Measurements from ENCODE around the gene CGB7. TPM values are rescaled to one million over a fixed set of nuclear protein-coding genes. Genes with fewer than 3 reads are reported as not detected.

CGB7 gene
- total RNA-seq, 1 donor from 2014 or later, result not detected

DNA sequence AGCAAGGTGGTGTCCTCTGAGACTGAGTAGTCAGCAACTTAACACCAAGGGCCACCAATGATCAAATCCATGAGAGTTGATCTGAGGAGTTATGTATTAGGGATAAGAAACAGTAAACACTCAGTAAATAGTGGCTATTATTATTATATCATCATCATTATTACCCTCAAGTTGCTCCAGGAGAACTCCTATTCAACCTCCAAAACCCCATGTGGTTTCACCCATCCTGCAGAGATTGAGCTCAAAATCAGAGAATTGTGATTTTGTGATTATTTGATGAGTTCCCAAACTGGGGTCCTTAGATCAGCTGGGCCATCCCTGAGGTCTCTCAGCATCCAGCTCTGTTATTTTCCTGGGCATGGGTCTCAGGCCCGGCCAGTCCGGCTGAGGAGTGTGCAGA lies 3.5 kb upstream of the CGB7 start:
- Histone ChIP-seq H2AFZ (replicated peaks) (no peak overlapping the region), H3K9me3 (ENCODE audit: low read depth) (no peaks in the 10 kb centered on the region), H3K9ac (no peak overlapping the region), H3K27ac (no peak overlapping the region), H3K4me3 (no peak overlapping the region), H4K20me1 (ENCODE audit: low read depth) (peaks cover 5% of the 10 kb centered on the region), H3K4me1 (peaks cover 30% of the 10 kb centered on the region), H3K79me2 (ENCODE audit: low read depth) (no peaks in the 10 kb centered on the region), H3K27me3 (peaks cover 84% of the 10 kb centered on the region), H3F3A (ENCODE audit: low read depth) (peaks cover 18% of the 10 kb centered on the region), H3K4me2 (no peak overlapping the region), H3K36me3 (no peaks in the 10 kb centered on the region)
- Mint-ChIP-seq H3K4me3 (no peak overlapping the region), H3K36me3 (no peaks in the 10 kb centered on the region), H3K27ac (no peak overlapping the region), H3K9me3 (no peaks in the 10 kb centered on the region), H3K4me1 (peaks cover 32% of the 10 kb centered on the region), H3K27me3 (ENCODE audit: insufficient read depth, low read depth) (peaks cover 35% of the 10 kb centered on the region)
- TF ChIP-seq, protein P1, sequence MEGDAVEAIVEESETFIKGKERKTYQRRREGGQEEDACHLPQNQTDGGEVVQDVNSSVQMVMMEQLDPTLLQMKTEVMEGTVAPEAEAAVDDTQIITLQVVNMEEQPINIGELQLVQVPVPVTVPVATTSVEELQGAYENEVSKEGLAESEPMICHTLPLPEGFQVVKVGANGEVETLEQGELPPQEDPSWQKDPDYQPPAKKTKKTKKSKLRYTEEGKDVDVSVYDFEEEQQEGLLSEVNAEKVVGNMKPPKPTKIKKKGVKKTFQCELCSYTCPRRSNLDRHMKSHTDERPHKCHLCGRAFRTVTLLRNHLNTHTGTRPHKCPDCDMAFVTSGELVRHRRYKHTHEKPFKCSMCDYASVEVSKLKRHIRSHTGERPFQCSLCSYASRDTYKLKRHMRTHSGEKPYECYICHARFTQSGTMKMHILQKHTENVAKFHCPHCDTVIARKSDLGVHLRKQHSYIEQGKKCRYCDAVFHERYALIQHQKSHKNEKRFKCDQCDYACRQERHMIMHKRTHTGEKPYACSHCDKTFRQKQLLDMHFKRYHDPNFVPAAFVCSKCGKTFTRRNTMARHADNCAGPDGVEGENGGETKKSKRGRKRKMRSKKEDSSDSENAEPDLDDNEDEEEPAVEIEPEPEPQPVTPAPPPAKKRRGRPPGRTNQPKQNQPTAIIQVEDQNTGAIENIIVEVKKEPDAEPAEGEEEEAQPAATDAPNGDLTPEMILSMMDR (IDR thresholded peaks at IDR 0.05), result no peak
- TF ChIP-seq EZH2phosphoT487 (IDR thresholded peaks at IDR 0.05) (no peak), EZH2 (IDR thresholded peaks at IDR 0.05) (no peak)
- DNase-seq (ENCODE audit: low spot score), result no peak

DNA sequence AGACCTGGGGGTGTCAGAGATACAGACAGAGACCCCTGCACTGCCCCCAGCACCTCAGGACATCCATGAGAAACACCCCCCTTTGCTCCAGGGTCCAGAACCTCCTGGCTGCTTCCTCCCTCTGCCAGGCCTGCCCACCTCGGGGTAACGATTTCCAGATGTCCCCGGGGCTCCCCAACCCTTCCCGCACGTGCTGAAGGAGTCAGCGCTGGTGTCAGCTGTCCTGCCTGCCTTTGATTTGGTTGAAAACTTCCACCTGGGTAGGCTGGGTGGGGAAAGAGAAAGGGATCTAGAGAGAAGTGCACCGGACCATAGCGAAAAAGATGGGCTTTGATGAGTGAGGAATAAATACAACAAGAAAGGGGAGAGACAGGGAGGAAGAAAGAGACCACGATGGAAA lies 1.5 kb upstream of the CGB7 start:
- peaks cover 14% of the 10 kb centered on the region for H3K4me1 ChIP-seq
- TF ChIP-seq EZH2 (IDR thresholded peaks at IDR 0.05) (no peak), EZH2phosphoT487 (IDR thresholded peaks at IDR 0.05) (no peak)
- TF ChIP-seq, protein P1 (IDR thresholded peaks at IDR 0.05), result no peak
- Mint-ChIP-seq H3K9me3 (no peaks in the 10 kb centered on the region), H3K27me3 (ENCODE audit: insufficient read depth, low read depth) (peaks cover 41% of the 10 kb centered on the region), H3K4me1 (peaks cover 26% of the 10 kb centered on the region), H3K36me3 (no peaks in the 10 kb centered on the region), H3K4me3 (peak overlapping the region; percentile 46), H3K27ac (no peak overlapping the region)
- peaks cover 5% of the 10 kb centered on the region for H4K20me1 ChIP-seq (ENCODE audit: low read depth)
- H3K9me3 ChIP-seq (ENCODE audit: low read depth), result no peaks in the 10 kb centered on the region
- H2AFZ ChIP-seq (replicated peaks), result no peak overlapping the region
- H3K36me3 ChIP-seq, result no peaks in the 10 kb centered on the region
- no peak for DNase-seq (ENCODE audit: low spot score)
- H3F3A ChIP-seq (ENCODE audit: low read depth), result peaks cover 9% of the 10 kb centered on the region
- H3K79me2 ChIP-seq (ENCODE audit: low read depth), result no peaks in the 10 kb centered on the region
- peaks cover 77% of the 10 kb centered on the region for H3K27me3 ChIP-seq
- H3K4me2 ChIP-seq, result no peak overlapping the region
- H3K9ac ChIP-seq, result no peak overlapping the region
- H3K4me3 ChIP-seq, result no peak overlapping the region
- H3K27ac ChIP-seq, result no peak overlapping the region

DNA sequence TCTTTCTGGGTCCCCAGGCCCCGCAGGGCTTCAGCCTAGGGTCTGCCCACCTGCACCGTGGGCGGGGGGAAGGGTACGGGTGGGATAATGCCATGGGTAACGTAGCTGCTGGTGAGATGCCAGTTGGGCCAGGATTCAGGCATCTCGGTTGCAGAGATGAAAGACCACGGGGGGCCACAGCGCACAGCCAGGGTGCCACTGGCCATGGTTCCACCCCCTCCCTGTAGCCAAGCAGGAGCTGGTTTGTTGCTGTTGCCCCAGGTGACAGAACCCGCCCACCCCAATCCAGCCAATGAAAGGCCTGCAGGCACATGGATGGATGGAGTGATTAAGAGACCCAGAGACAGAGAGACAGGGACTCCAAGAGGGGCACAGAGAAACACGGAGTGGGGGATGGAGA lies 1.0 kb upstream of the CGB7 start:
- Histone ChIP-seq H3K27ac (no peak overlapping the region), H2AFZ (replicated peaks) (no peak overlapping the region), H3K9me3 (ENCODE audit: low read depth) (no peaks in the 10 kb centered on the region), H3K4me2 (no peak overlapping the region), H3F3A (ENCODE audit: low read depth) (peaks cover 5% of the 10 kb centered on the region), H3K79me2 (ENCODE audit: low read depth) (no peaks in the 10 kb centered on the region), H3K4me1 (peaks cover 13% of the 10 kb centered on the region), H3K4me3 (no peak overlapping the region), H3K36me3 (no peaks in the 10 kb centered on the region), H3K27me3 (peaks cover 73% of the 10 kb centered on the region), H3K9ac (no peak overlapping the region), H4K20me1 (ENCODE audit: low read depth) (peaks cover 5% of the 10 kb centered on the region)
- Mint-ChIP-seq H3K9me3 (no peaks in the 10 kb centered on the region), H3K27me3 (ENCODE audit: insufficient read depth, low read depth) (peaks cover 44% of the 10 kb centered on the region), H3K4me1 (peaks cover 26% of the 10 kb centered on the region), H3K4me3 (no peak overlapping the region), H3K27ac (no peak overlapping the region), H3K36me3 (no peaks in the 10 kb centered on the region)
- DNase-seq (ENCODE audit: low spot score), result peak; percentile 29
- no peak for TF ChIP-seq EZH2phosphoT487 (IDR thresholded peaks at IDR 0.05)
- TF ChIP-seq, protein P1 (IDR thresholded peaks at IDR 0.05), result no peak
- no peak for TF ChIP-seq EZH2 (IDR thresholded peaks at IDR 0.05)

All from neural progenitor cell (in vitro differentiated cells).